ENCODE measurements around the gene ACSF3.

Gene ACSF3

DNA sequence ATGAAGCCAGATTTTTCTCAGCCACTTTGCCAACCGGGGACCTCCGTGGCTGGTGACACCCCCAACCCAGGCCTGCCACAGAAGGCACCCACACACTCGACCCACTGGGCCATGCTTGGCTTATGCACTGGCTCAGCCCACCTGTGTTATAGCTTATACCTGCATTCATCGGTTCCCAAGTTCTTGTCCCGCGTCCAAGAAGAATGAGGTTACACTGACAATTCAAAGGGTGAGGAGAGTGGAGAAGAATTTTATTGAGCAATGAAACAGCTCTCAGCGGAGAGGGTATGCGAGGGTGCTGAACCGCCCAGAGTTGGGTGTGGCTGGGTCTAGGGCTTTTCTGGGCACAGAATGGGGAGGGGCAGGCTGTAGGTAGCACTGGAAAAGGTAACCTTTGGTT lies 55.7 kb downstream of the ACSF3 start:
- Histone ChIP-seq H3K27ac (no peak overlapping the region), H3K4me1 (peaks cover 0 to 3% (median 1%) of the 10 kb centered on the region in 4 donors), H3K9me3 (no peaks in the 10 kb centered on the region), H3K4me3 (no peak overlapping the region), H3K27me3 (no peaks in the 10 kb centered on the region), H3K36me3 (peaks cover 60 to 84% (median 65%) of the 10 kb centered on the region in 3 donors)
- no peak for DNase-seq
- intact Hi-C loops (cut with DNase I; ENCODE audit: low total_unique reads) = no loop called here
- TF ChIP-seq, protein P1, sequence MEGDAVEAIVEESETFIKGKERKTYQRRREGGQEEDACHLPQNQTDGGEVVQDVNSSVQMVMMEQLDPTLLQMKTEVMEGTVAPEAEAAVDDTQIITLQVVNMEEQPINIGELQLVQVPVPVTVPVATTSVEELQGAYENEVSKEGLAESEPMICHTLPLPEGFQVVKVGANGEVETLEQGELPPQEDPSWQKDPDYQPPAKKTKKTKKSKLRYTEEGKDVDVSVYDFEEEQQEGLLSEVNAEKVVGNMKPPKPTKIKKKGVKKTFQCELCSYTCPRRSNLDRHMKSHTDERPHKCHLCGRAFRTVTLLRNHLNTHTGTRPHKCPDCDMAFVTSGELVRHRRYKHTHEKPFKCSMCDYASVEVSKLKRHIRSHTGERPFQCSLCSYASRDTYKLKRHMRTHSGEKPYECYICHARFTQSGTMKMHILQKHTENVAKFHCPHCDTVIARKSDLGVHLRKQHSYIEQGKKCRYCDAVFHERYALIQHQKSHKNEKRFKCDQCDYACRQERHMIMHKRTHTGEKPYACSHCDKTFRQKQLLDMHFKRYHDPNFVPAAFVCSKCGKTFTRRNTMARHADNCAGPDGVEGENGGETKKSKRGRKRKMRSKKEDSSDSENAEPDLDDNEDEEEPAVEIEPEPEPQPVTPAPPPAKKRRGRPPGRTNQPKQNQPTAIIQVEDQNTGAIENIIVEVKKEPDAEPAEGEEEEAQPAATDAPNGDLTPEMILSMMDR (IDR thresholded peaks at IDR 0.05) = no peak

DNA sequence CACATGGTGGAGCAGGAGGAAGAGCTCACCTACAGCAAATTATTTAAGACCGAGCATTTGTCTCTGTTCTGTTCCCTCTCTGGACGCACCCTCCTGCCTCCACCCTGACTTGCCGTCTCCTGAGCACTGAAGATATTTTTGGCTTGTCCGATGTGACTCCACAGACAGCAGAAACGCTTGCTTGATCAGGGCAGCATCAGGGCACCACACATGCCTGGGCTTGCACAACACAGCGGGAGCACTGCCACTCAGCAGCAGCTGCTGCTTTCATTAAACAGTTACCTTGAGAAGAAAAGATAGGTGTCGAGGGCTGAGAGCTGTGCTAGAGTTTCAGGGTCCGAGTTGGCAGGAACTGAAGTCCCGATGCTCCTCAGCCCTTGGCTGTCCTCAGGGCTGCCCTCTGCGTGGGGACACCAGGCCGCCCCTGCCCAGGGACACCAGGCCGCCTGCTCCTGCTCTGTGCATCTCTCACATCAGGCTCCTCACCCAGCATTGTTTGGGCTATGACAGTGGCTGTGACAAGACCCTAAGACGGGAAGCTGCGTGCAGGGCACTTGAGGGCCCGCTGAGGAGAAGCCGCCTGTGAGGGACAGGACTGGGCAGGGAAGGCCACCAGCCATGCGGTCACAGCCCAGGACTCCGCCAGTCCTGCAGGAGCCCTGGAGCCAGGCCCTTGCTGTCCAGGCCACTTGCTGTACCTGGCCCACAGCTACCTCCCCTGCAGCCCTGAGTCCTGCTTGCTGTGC lies 56.6 kb downstream of the ACSF3 start:
- Histone ChIP-seq H3K27me3 (no peaks in the 10 kb centered on the region), H3K27ac (no peak overlapping the region), H3K36me3 (peaks cover 56 to 75% (median 58%) of the 10 kb centered on the region in 3 donors), H3K9me3 (no peaks in the 10 kb centered on the region), H3K4me1 (peaks cover 0 to 11% (median 10%) of the 10 kb centered on the region in 4 donors), H3K4me3 (no peak overlapping the region)
- intact Hi-C loops (cut with DNase I; ENCODE audit: low total_unique reads) = no loop called here
- TF ChIP-seq, protein P1 (IDR thresholded peaks at IDR 0.05) = no peak
- DNase-seq = no peak

DNA sequence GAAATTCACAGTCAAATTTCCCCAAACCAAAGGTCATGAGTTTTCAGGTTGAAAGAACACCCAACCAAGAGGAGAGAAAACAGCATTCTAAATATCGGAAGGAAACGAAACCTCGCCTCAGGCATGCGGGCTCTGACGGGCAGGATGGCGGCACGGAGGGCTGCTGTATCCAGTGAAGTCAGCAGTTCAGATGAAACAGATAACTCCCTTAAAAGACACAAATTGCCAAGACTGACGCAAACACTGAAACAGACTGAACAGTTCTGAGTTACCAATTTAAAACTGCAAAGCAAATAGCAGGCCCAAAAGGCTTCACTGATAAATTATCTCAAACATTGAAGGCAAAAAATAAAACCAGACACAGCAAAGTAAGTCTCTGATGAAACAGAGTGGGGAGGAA lies 57.3 kb downstream of the ACSF3 start:
- no peak overlapping the region for H3K4me3 ChIP-seq
- H3K27ac ChIP-seq = no peak overlapping the region
- H3K4me1 ChIP-seq = peaks cover 0 to 17% (median 14%) of the 10 kb centered on the region in 4 donors
- intact Hi-C loops (cut with DNase I; ENCODE audit: low total_unique reads) = no loop called here
- H3K27me3 ChIP-seq = no peaks in the 10 kb centered on the region
- TF ChIP-seq, protein P1 (IDR thresholded peaks at IDR 0.05) = no peak
- DNase-seq = no peak
- peaks cover 51 to 68% (median 51%) of the 10 kb centered on the region in 3 donors for H3K36me3 ChIP-seq
- no peaks in the 10 kb centered on the region for H3K9me3 ChIP-seq

DNA sequence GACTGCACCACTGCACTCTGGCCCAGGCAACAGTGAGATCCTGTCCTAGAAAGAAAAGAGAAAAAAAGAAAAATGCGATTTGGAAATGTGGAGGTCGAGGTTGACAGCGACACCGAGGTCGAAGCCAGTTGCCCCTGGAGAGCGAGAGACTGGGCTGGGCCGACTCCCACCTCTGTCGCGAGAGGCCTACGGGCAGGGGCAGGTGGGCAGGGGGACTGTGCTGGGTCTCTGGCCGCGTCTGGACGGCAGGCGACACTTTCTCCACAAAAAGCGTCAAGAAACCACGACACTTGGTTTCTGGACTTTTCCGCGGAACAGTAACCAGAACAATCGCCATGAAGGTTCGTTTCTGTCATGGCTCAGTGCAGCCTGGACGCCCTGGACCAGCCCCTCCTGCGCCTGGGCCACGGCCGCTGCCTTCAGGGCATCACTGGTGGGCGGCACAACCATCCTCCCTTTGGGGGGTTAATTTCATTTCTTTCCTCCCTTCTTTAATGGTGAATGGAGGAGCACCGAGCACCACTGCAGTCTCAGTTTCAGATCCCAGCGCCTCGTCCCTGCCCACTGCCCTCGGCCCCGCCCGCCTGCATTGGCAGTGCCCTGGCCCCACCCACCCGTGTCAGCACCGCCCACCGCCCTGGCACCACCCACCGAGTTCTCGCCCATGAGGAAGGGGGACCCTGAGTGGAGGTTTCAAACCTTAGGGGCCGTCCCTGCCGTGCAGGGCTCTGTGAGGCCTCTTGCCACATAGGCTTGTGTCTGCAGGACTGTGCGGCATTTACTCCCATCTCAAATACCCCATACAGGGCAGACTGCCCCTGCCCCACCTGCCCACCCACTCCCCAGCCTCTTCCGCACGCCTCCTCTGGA lies 59.4 kb downstream of the ACSF3 start:
- no peak overlapping the region for H3K27ac ChIP-seq
- H3K4me1 ChIP-seq = peaks cover 0 to 29% (median 18%) of the 10 kb centered on the region in 4 donors
- H3K4me3 ChIP-seq = no peak overlapping the region
- TF ChIP-seq, protein P1 (IDR thresholded peaks at IDR 0.05) = no peak
- H3K27me3 ChIP-seq = no peaks in the 10 kb centered on the region
- intact Hi-C loops (cut with DNase I; ENCODE audit: low total_unique reads) = no loop called here
- DNase-seq = no peak
- H3K9me3 ChIP-seq = no peaks in the 10 kb centered on the region
- peaks cover 38 to 51% (median 43%) of the 10 kb centered on the region in 3 donors for H3K36me3 ChIP-seq

DNA sequence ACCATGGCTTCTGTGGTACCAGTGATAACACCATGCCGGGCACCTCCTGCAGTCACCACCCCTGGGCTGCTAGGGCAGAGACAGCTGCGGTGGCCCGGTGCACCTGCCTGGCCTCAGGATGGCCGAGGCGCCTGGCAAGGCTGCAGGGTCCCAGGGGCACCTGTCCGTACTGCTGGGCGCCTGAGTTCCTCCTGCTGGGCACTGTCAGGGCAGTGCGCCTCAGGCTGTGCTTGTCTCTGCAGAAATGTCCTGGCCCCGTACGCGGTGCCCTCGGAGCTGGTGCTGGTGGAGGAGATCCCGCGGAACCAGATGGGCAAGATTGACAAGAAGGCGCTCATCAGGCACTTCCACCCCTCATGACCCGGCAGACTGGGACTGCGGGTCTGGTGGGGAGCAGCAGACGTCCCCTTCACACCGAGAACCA lies 60.2 kb downstream of the ACSF3 start:
- H3K9me3 ChIP-seq = no peaks in the 10 kb centered on the region
- H3K4me3 ChIP-seq = no peak overlapping the region
- TF ChIP-seq, protein P1 (IDR thresholded peaks at IDR 0.05) = no peak
- peaks cover 34 to 43% (median 35%) of the 10 kb centered on the region in 3 donors for H3K36me3 ChIP-seq
- peaks cover 0 to 29% (median 18%) of the 10 kb centered on the region in 4 donors for H3K4me1 ChIP-seq
- H3K27me3 ChIP-seq = no peaks in the 10 kb centered on the region
- DNase-seq = no peak
- intact Hi-C loops (cut with DNase I; ENCODE audit: low total_unique reads) = no loop called here
- no peak overlapping the region for H3K27ac ChIP-seq

Measured in tibial artery (tissue), 4 donors.